ENCODE data around the gene CCNE1. TPM values are rescaled to one million over a fixed set of nuclear protein-coding genes. Genes with fewer than 3 reads are reported as not detected.

The CCNE1 gene
- total and polyA plus RNA-seq, 2 of the 13 experiments (the other 11 are each of a cell fraction or from before 2014, with no cell fraction given): 16.0 to 50.6 TPM

- TF ChIP-seq SIX4 (CRISPR knock-in tag; IDR thresholded peaks at IDR 0.05) (no peak), MTA3 (CRISPR knock-in tag; IDR thresholded peaks at IDR 0.05) (no peak), KLF12 (CRISPR knock-in tag; IDR thresholded peaks at IDR 0.05; ENCODE audit: borderline replicate concordance) (no peak), KDM2A (CRISPR knock-in tag; IDR thresholded peaks at IDR 0.05; ENCODE audit: borderline replicate concordance, low read depth) (0 out of 2 replicates have a peak, but pooled peaks have one; percentile 18), TIGD3 (CRISPR knock-in tag; IDR thresholded peaks at IDR 0.05; ENCODE audit: borderline replicate concordance) (no peak), RAD21 (CRISPR knock-in tag; IDR thresholded peaks at IDR 0.05) (peak; percentile 97), ZNF30 (CRISPR knock-in tag; IDR thresholded peaks at IDR 0.05) (no peak), ZNF354B (CRISPR knock-in tag; IDR thresholded peaks at IDR 0.05) (no peak), GABPB1 (CRISPR knock-in tag; IDR thresholded peaks at IDR 0.05) (peak; percentile 10; the same call in 1 of the 2 replicates), GATAD2A (CRISPR knock-in tag; IDR thresholded peaks at IDR 0.05) (no peak)
- TF ChIP-seq, protein P1, sequence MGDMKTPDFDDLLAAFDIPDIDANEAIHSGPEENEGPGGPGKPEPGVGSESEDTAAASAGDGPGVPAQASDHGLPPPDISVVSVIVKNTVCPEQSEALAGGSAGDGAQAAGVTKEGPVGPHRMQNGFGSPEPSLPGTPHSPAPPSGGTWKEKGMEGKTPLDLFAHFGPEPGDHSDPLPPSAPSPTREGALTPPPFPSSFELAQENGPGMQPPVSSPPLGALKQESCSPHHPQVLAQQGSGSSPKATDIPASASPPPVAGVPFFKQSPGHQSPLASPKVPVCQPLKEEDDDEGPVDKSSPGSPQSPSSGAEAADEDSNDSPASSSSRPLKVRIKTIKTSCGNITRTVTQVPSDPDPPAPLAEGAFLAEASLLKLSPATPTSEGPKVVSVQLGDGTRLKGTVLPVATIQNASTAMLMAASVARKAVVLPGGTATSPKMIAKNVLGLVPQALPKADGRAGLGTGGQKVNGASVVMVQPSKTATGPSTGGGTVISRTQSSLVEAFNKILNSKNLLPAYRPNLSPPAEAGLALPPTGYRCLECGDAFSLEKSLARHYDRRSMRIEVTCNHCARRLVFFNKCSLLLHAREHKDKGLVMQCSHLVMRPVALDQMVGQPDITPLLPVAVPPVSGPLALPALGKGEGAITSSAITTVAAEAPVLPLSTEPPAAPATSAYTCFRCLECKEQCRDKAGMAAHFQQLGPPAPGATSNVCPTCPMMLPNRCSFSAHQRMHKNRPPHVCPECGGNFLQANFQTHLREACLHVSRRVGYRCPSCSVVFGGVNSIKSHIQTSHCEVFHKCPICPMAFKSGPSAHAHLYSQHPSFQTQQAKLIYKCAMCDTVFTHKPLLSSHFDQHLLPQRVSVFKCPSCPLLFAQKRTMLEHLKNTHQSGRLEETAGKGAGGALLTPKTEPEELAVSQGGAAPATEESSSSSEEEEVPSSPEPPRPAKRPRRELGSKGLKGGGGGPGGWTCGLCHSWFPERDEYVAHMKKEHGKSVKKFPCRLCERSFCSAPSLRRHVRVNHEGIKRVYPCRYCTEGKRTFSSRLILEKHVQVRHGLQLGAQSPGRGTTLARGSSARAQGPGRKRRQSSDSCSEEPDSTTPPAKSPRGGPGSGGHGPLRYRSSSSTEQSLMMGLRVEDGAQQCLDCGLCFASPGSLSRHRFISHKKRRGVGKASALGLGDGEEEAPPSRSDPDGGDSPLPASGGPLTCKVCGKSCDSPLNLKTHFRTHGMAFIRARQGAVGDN (CRISPR knock-in tag; IDR thresholded peaks at IDR 0.05): peak; percentile 60
- TF ChIP-seq, protein P2, sequence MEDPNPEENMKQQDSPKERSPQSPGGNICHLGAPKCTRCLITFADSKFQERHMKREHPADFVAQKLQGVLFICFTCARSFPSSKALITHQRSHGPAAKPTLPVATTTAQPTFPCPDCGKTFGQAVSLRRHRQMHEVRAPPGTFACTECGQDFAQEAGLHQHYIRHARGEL (CRISPR knock-in tag; IDR thresholded peaks at IDR 0.05): no peak
- TF ChIP-seq, protein P3, sequence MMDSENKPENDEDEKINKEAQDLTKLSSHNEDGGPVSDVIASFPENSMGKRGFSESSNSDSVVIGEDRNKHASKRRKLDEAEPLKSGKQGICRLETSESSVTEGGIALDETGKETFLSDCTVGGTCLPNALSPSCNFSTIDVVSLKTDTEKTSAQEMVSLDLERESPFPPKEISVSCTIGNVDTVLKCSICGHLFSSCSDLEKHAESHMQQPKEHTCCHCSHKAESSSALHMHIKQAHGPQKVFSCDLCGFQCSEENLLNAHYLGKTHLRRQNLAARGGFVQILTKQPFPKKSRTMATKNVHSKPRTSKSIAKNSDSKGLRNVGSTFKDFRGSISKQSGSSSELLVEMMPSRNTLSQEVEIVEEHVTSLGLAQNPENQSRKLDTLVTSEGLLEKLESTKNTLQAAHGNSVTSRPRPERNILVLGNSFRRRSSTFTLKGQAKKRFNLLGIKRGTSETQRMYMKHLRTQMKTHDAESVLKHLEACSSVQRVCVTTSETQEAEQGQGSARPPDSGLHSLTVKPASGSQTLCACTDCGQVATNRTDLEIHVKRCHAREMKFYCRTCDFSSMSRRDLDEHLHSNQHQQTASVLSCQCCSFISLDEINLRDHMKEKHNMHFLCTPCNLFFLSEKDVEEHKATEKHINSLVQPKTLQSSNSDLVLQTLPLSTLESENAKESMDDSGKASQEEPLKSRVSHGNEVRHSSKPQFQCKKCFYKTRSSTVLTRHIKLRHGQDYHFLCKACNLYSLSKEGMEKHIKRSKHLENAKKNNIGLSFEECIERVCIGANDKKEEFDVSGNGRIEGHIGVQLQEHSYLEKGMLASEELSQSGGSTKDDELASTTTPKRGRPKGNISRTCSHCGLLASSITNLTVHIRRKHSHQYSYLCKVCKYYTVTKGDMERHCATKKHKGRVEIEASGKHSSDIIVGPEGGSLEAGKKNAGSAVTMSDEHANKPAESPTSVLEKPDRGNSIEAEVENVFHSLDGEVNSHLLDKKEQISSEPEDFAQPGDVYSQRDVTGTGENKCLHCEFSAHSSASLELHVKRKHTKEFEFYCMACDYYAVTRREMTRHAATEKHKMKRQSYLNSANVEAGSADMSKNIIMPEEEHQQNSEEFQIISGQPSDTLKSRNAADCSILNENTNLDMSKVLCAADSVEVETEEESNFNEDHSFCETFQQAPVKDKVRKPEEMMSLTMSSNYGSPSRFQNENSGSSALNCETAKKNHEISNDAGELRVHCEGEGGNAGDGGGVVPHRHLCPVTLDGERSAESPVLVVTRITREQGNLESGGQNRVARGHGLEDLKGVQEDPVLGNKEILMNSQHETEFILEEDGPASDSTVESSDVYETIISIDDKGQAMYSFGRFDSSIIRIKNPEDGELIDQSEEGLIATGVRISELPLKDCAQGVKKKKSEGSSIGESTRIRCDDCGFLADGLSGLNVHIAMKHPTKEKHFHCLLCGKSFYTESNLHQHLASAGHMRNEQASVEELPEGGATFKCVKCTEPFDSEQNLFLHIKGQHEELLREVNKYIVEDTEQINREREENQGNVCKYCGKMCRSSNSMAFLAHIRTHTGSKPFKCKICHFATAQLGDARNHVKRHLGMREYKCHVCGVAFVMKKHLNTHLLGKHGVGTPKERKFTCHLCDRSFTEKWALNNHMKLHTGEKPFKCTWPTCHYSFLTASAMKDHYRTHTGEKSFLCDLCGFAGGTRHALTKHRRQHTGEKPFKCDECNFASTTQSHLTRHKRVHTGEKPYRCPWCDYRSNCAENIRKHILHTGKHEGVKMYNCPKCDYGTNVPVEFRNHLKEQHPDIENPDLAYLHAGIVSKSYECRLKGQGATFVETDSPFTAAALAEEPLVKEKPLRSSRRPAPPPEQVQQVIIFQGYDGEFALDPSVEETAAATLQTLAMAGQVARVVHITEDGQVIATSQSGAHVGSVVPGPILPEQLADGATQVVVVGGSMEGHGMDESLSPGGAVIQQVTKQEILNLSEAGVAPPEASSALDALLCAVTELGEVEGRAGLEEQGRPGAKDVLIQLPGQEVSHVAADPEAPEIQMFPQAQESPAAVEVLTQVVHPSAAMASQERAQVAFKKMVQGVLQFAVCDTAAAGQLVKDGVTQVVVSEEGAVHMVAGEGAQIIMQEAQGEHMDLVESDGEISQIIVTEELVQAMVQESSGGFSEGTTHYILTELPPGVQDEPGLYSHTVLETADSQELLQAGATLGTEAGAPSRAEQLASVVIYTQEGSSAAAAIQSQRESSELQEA (CRISPR knock-in tag; IDR thresholded peaks at IDR 0.05; ENCODE audit: not compliant biosample characterization): no peak
- TF ChIP-seq, protein P4, sequence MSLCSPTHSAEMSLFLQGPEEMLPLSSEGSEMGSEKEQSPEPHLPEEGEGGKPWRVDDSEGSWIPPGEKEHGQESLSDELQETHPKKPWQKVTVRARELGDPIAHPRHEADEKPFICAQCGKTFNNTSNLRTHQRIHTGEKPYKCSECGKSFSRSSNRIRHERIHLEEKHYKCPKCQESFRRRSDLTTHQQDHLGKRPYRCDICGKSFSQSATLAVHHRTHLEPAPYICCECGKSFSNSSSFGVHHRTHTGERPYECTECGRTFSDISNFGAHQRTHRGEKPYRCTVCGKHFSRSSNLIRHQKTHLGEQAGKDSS (CRISPR knock-in tag; IDR thresholded peaks at IDR 0.05; ENCODE audit: borderline replicate concordance, low read depth): peak; percentile 41; the same call in 1 of the 2 replicates
Measured at GRCh38 chr19:29873024-29873800, 61.4 kb downstream of the CCNE1 start (continued).
